ENCODE results near the gene SLC2A13.

- no peak for TF ChIP-seq EZH2 (IDR thresholded peaks at IDR 0.05; ENCODE audit: borderline replicate concordance, low read length)
- TF ChIP-seq CTCF (conservative IDR thresholded peaks at IDR 0.05 in 1 of 2, IDR thresholded peaks at IDR 0.05 in 1 of 2; ENCODE audit: extremely low read depth in 1 of 2, insufficient read depth in 1 of 2, low read depth in 1 of 2, low read length in 2 of 2), result no peak
Measured at GRCh38 chr12:39920647-39921046, 185.2 kb downstream of the SLC2A13 start.

All from mammary epithelial cell (primary cell).